Astrocyte (in vitro differentiated cells and primary cell): Measurements from ENCODE around the gene ZNF566.

Experiments
- EZH2 ChIP-seq: IDR thresholded peaks from 2 replicates; pipeline ENCODE4 v1.6.1; 2012; ENCODE audit warnings: mild to moderate bottlenecking, low read length, inconsistent platforms; ENCODE audit not compliant: insufficient read depth
- TF ChIP-seq, protein P1 (sequence below): IDR thresholded peaks from 2 replicates; pipeline ENCODE4 v1.5.1; 2011; ENCODE audit warnings: low read depth, mild to moderate bottlenecking, inconsistent platforms, low read length, moderate library complexity; ENCODE audit not compliant: insufficient read depth

DNA sequence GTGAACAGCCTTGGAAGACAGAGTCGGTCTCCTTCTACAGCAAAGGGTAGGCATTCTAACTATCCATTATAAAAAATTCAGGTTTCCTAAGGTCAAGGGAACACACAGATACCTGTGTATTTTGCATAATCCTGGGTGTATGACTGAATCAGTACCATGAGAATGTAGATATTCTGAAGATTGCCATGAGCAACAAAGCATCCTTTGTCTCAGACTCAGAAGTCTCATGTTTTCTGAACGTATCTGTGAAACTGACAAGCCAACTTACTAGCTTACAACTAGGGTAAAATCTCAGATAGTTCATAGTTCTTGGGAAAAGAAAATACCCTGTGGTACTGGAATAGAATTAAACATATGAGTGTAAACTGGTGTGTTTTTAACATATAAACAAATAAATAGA, 6.5 kb downstream of the ZNF566 start:
- TF ChIP-seq, protein P1, sequence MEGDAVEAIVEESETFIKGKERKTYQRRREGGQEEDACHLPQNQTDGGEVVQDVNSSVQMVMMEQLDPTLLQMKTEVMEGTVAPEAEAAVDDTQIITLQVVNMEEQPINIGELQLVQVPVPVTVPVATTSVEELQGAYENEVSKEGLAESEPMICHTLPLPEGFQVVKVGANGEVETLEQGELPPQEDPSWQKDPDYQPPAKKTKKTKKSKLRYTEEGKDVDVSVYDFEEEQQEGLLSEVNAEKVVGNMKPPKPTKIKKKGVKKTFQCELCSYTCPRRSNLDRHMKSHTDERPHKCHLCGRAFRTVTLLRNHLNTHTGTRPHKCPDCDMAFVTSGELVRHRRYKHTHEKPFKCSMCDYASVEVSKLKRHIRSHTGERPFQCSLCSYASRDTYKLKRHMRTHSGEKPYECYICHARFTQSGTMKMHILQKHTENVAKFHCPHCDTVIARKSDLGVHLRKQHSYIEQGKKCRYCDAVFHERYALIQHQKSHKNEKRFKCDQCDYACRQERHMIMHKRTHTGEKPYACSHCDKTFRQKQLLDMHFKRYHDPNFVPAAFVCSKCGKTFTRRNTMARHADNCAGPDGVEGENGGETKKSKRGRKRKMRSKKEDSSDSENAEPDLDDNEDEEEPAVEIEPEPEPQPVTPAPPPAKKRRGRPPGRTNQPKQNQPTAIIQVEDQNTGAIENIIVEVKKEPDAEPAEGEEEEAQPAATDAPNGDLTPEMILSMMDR, result no peak
- no peak for TF ChIP-seq EZH2
